IMR-90 (cell line): ENCODE data around the gene CLEC4D. TPM values are rescaled to one million over a fixed set of nuclear protein-coding genes. Genes with fewer than 3 reads are reported as not detected.

Experiments used
- ATAC-seq: fragments of 200-7000 bp; cut with Tn5 transposase; 2 replicates; pipeline ENCODE4 v1.9.1; 2020; ENCODE audit warnings: low read depth, mild to moderate bottlenecking, moderate library complexity
- BruUV-seq: library from RNA; stranded (reverse); fragments of 400-500 nt; replicated peaks from 2 replicates; lab custom pipeline; 2021; lab: Mats Ljungman, UMichigan
- CTCF ChIA-PET: fragments of 300-600 bp; formaldehyde crosslinking; extraction: SDS; loops from one replicate; lab custom pipeline; 2021; ENCODE audit warnings: antibody characterized with exemption; lab: Yijun Ruan, JAX
- POLR2A ChIA-PET: fragments of 300-600 bp; sonication (Branson Sonifier 250); formaldehyde crosslinking; loops from one replicate; lab custom pipeline; 2022; ENCODE audit warnings: antibody characterized with exemption; ENCODE audit not compliant: unreplicated experiment; lab: Charles Lee
- DNase-seq: peaks from one replicate; pipeline ENCODE4 v3.0.0; 2013
- H2AFZ ChIP-seq: replicated peaks from 2 replicates; pipeline ENCODE3; 2013; ENCODE audit warnings: low read length, mild to moderate bottlenecking; ENCODE audit not compliant: poor library complexity
- H2AK5ac ChIP-seq: 2 replicates; pipeline ENCODE4 v1.6.1; 2013; ENCODE audit warnings: low read depth, low read length, inconsistent platforms
- H2AK9ac ChIP-seq: replicated peaks from 2 replicates; pipeline ENCODE3; 2013; ENCODE audit warnings: mild to moderate bottlenecking, low read depth, low read length, moderate library complexity; ENCODE audit not compliant: poor library complexity
- H2BK120ac ChIP-seq: 2 replicates; pipeline ENCODE4 v1.6.1; 2013; ENCODE audit warnings: low read depth, low read length, inconsistent platforms
- H2BK15ac ChIP-seq: 3 replicates; pipeline ENCODE4 v1.6.1; 2013; ENCODE audit warnings: low read depth, low read length, inconsistent platforms
- H2BK20ac ChIP-seq: 2 replicates; pipeline ENCODE4 v1.6.1; 2013; ENCODE audit warnings: low read depth, mild to moderate bottlenecking, inconsistent platforms, low read length, moderate library complexity
- H2BK5ac ChIP-seq: 2 replicates; pipeline ENCODE4 v1.6.1; 2013; ENCODE audit warnings: mild to moderate bottlenecking, low read depth, low read length, inconsistent platforms; ENCODE audit not compliant: poor library complexity, severe bottlenecking
- H3K14ac ChIP-seq: replicated peaks from 2 replicates; pipeline ENCODE4 v1.6.1; 2013; ENCODE audit warnings: low read depth, low read length, inconsistent platforms
- H3K18ac ChIP-seq: 2 replicates; pipeline ENCODE4 v1.6.1; 2013; ENCODE audit warnings: low read depth, low read length, control low read depth
- H3K23ac ChIP-seq: 2 replicates; pipeline ENCODE4 v1.6.1; 2013; ENCODE audit warnings: low read depth, low read length, inconsistent platforms
- H3K27ac ChIP-seq: 2 replicates; pipeline ENCODE4 v1.5.1; 2013; ENCODE audit warnings: mild to moderate bottlenecking, control low read depth, low read length; ENCODE audit not compliant: insufficient read depth
- H3K27me3 ChIP-seq: 2 replicates; pipeline ENCODE4 v1.6.1; 2013; ENCODE audit warnings: low read length; ENCODE audit not compliant: control insufficient read depth, insufficient read depth
- H3K36me3 ChIP-seq: 2 replicates; pipeline ENCODE4 v1.6.1; 2013; ENCODE audit warnings: low read length, mixed read lengths; ENCODE audit not compliant: control insufficient read depth, insufficient read depth
- H3K4ac ChIP-seq: 2 replicates; pipeline ENCODE4 v1.6.1; 2013; ENCODE audit warnings: low read depth, low read length, inconsistent platforms
- H3K4me1 ChIP-seq: 2 replicates; pipeline ENCODE4 v1.6.1; 2013; ENCODE audit warnings: low read length, mixed read lengths; ENCODE audit not compliant: control insufficient read depth, insufficient read depth
- H3K4me2 ChIP-seq: 2 replicates; pipeline ENCODE4 v1.6.1; 2013; ENCODE audit warnings: low read depth, mild to moderate bottlenecking, control low read depth, low read length, moderate library complexity
- H3K4me3 ChIP-seq: 2 replicates; pipeline ENCODE4 v1.5.1; 2013; ENCODE audit warnings: low read depth, mild to moderate bottlenecking, control low read depth, low read length, moderate library complexity; ENCODE audit not compliant: insufficient read depth
- H3K56ac ChIP-seq: 2 replicates; pipeline ENCODE4 v1.6.1; 2013; ENCODE audit warnings: low read length, inconsistent platforms; ENCODE audit not compliant: insufficient read depth; ENCODE audit errors: extremely low read depth
- H3K79me1 ChIP-seq, 2 experiments: 2 replicates each; pipeline ENCODE4 v1.6.1; 2013; ENCODE audit warnings: low read length in 2 of 2, inconsistent platforms in 1 of 2, low read depth in 1 of 2
- H3K9ac ChIP-seq: 2 replicates; pipeline ENCODE4 v1.6.1; 2013; ENCODE audit warnings: low read depth, low read length, control low read depth
- H3K9me1 ChIP-seq: 2 replicates; pipeline ENCODE4 v1.6.1; 2013; ENCODE audit warnings: low read length, inconsistent platforms; ENCODE audit not compliant: insufficient read depth
- H3K9me3 ChIP-seq: 2 replicates; pipeline ENCODE4 v1.6.1; 2013; ENCODE audit warnings: low read length; ENCODE audit not compliant: control insufficient read depth, insufficient read depth
- H4K20me1 ChIP-seq: 2 replicates; pipeline ENCODE4 v1.6.1; 2013; ENCODE audit warnings: low read length, inconsistent platforms; ENCODE audit not compliant: insufficient read depth
- H4K5ac ChIP-seq: 2 replicates; pipeline ENCODE4 v1.6.1; 2013; ENCODE audit warnings: mild to moderate bottlenecking, low read depth, low read length, control low read depth
- H4K8ac ChIP-seq, 2 experiments: 2 replicates each; pipeline ENCODE4 v1.6.1; 2013; ENCODE audit warnings: low read depth in 2 of 2, low read length in 2 of 2, control low read depth in 1 of 2, inconsistent platforms in 1 of 2
- H4K91ac ChIP-seq: 2 replicates; pipeline ENCODE4 v1.6.1; 2013; ENCODE audit warnings: low read depth, low read length, inconsistent platforms; ENCODE audit not compliant: insufficient read depth
- BHLHE40 ChIP-seq: fragments of 150-350 bp; IDR thresholded peaks from 2 replicates; pipeline ENCODE4 v1.6.1; 2016; ENCODE audit warnings: mild to moderate bottlenecking, low read depth, low read length
- CEBPB ChIP-seq: IDR thresholded peaks from 2 replicates; pipeline ENCODE4 v1.6.1; 2012; ENCODE audit warnings: low read depth, low read length, improper control_type of control experiment
- CHD1 ChIP-seq: IDR thresholded peaks from 2 replicates; pipeline ENCODE4 v1.6.1; 2012; ENCODE audit warnings: low read depth, low read length, improper control_type of control experiment
- CTCF ChIP-seq: conservative IDR thresholded peaks from 2 replicates; pipeline ENCODE4 v1.5.1; 2012; ENCODE audit warnings: mild to moderate bottlenecking, low read depth, low read length, improper control_type of control experiment
- ELK1 ChIP-seq: fragments of 150-350 bp; IDR thresholded peaks from 2 replicates; pipeline ENCODE4 v1.6.1; 2016; ENCODE audit warnings: low read depth, mild to moderate bottlenecking, low read length, moderate library complexity, borderline replicate concordance
- FOS ChIP-seq: fragments of 150-350 bp; IDR thresholded peaks from 2 replicates; pipeline ENCODE4 v1.6.1; 2016; ENCODE audit warnings: low read depth, low read length
- NFE2L2 ChIP-seq: fragments of 150-350 bp; IDR thresholded peaks from 2 replicates; pipeline ENCODE4 v1.6.1; 2016; ENCODE audit warnings: low read depth, mild to moderate bottlenecking, low read length
- POLR2A ChIP-seq: IDR thresholded peaks from 2 replicates; pipeline ENCODE4 v1.6.1; 2012; ENCODE audit warnings: mild to moderate bottlenecking, low read depth, low read length
- RFX5 ChIP-seq: IDR thresholded peaks from 2 replicates; pipeline ENCODE4 v1.8.0; 2012; ENCODE audit warnings: low read depth, mild to moderate bottlenecking, low read length, moderate library complexity
- dilution Hi-C: fragments of 300-500 bp; cut with HindIII; formaldehyde crosslinking; loops from one replicate; pipeline ENCODE4 v1.14.3; 2018; ENCODE audit warnings: low sequenced_read_pairs; ENCODE audit not compliant: unreplicated experiment
- in situ Hi-C: fragments of 300-500 bp; cut with MboI; formaldehyde crosslinking; loops from 3 replicates; pipeline ENCODE4 v1.14.3; 2019; ENCODE audit warnings: low sequenced_read_pairs, inconsistent platforms, mixed read lengths
- intact Hi-C: fragments of 100-400 bp; cut with micrococcal nuclease; formaldehyde crosslinking; loops from 2 replicates; pipeline ENCODE4 v1.10.0; 2022
- polyA plus RNA-seq, 3 experiments: library from polyadenylated mRNA; depleted of rRNA; stranded (reverse); fragments of >200 nt; gene quantifications; 2 replicates each; pipeline ENCODE4 v1.2.3, GENCODE V29; 2012; ENCODE audit warnings: low replicate concordance in 1 of 3
- total RNA-seq: library from RNA; depleted of rRNA; stranded (reverse); fragments of >200 nt; gene quantifications from 2 replicates; pipeline ENCODE4 v1.2.3, GENCODE V29; 2012

The CLEC4D gene
- total and polyA plus RNA-seq, 2 of the 4 experiments (the other 2 are of a cell fraction): not detected

- H3K79me1 ChIP-seq: no peaks in the 10 kb centered on the region
- no peaks in the 10 kb centered on the region for H3K36me3 ChIP-seq
- no peak overlapping the region for H2AK9ac ChIP-seq
- H3K27ac ChIP-seq: no peak overlapping the region
- no peak overlapping the region for H3K56ac ChIP-seq
- H4K20me1 ChIP-seq: no peaks in the 10 kb centered on the region
- no peak overlapping the region for H3K18ac ChIP-seq
- no peaks in the 10 kb centered on the region for H3K9me3 ChIP-seq
- no peak overlapping the region for H2BK120ac ChIP-seq
- no peak overlapping the region for H3K4ac ChIP-seq
- BruUV-seq: no TSS peak
- H3K4me3 ChIP-seq: no peak overlapping the region
- POLR2A ChIA-PET: no interaction called here
- no peak overlapping the region for H3K14ac ChIP-seq
- no peak overlapping the region for H2BK5ac ChIP-seq
- dilution Hi-C loops: no loop called here
- in situ Hi-C loops: no loop called here
- H3K9me1 ChIP-seq: no peaks in the 10 kb centered on the region
- H4K5ac ChIP-seq: no peak overlapping the region
- H2AFZ ChIP-seq: no peak overlapping the region
- no peak overlapping the region for H2AK5ac ChIP-seq
- H2BK15ac ChIP-seq: no peak overlapping the region
- H3K9ac ChIP-seq: no peak overlapping the region
- no peak for TF ChIP-seq RFX5
- TF ChIP-seq BHLHE40: no peak
- TF ChIP-seq POLR2A: no peak
- no peak for TF ChIP-seq CEBPB
- no peak for TF ChIP-seq NFE2L2
- TF ChIP-seq ELK1: no peak
- TF ChIP-seq CTCF: no peak
- no peak for TF ChIP-seq CHD1
- TF ChIP-seq FOS: no peak
- H4K8ac ChIP-seq: no peak overlapping the region
- H3K4me1 ChIP-seq: no peaks in the 10 kb centered on the region
- H3K4me2 ChIP-seq: no peak overlapping the region
- H4K91ac ChIP-seq: no peak overlapping the region
- no peaks in the 10 kb centered on the region for H3K27me3 ChIP-seq
- no peak overlapping the region for H3K23ac ChIP-seq
- no peak overlapping the region for H2BK20ac ChIP-seq
- intact Hi-C loops: no loop called here
- ATAC-seq (no peak), DNase-seq (no peak)
- CTCF ChIA-PET: no interaction called here
These were observed 30.2 kb upstream of the CLEC4D start for GRCh38 chr12:8483079-8483478.
